AG04450 (cell line): Measurements from ENCODE around the gene SPTBN4. TPM values are rescaled to one million over a fixed set of nuclear protein-coding genes. Genes with fewer than 3 reads are reported as not detected.

Source experiments
- CTCF ChIA-PET: fragments of 300-600, 350-600 bp; formaldehyde crosslinking; extraction: SDS; loops from one replicate; lab custom pipeline; 2022; ENCODE audit warnings: antibody characterized with exemption, inconsistent platforms; lab: Charles Lee
- POLR2A ChIA-PET: fragments of 350-600 bp; formaldehyde crosslinking; extraction: SDS; loops from one replicate; lab custom pipeline; 2021; ENCODE audit warnings: antibody characterized with exemption, inconsistent platforms; lab: Yijun Ruan, JAX
- DNase-seq: peaks from one replicate; pipeline ENCODE4 v3.0.0-alpha.2; 2011; ENCODE audit warnings: low read depth, low spot score
- H3K27ac ChIP-seq: one replicate; pipeline ENCODE4 v1.5.1; 2012; ENCODE audit warnings: low read depth, low read length, control low read depth
- H3K27me3 ChIP-seq: one replicate; pipeline ENCODE4 v1.6.0; 2012; ENCODE audit warnings: low read length; ENCODE audit not compliant: control insufficient read depth, insufficient read depth
- H3K4me3 ChIP-seq: 2 replicates; pipeline ENCODE4 v1.5.1; 2011; ENCODE audit warnings: mild to moderate bottlenecking, low read depth, low read length, control low read depth
- H3K9me3 ChIP-seq: 2 replicates; pipeline ENCODE4 v1.5.1; 2012; ENCODE audit warnings: low read length; ENCODE audit not compliant: control insufficient read depth, insufficient read depth
- polyA plus RNA-seq: library from polyadenylated mRNA; depleted of rRNA; stranded (reverse); fragments of >200 nt; gene quantifications from 2 replicates; pipeline ENCODE4 v1.2.3, GENCODE V29; 2011
- TF ChIP-seq, protein P1 (sequence below): IDR thresholded peaks from 2 replicates; pipeline ENCODE4 v1.5.1; 2011; ENCODE audit warnings: low read depth, low read length, control low read depth, inconsistent platforms

SPTBN4 gene
- polyA plus RNA-seq, 1 experiment = 1.3 TPM

DNA sequence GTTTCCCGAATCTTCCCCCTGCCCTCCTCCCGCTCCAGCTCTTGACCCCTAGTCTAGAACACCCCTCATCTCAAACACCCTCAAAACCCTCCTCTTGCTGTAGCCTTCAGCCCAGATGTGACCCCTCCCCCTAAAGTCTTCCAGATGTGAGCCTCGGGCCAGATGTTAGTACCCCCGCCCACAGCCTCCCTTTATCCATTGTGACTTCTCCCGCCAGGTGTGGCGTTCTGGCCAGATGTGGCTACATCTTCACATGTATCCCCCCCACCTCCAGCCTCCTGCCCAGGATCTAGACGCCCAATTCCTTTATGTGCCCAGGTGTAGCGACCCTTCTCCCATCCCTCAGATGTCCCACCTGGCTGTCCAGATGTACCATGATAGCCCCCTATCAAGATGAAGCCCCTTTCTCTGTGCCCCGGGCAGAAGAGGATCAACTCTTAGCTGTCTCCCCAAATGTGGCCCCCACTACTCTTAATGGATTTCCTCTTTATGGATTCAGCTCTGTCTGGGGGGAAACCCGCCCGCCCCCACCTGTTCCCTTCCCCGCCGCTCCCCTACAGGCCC is 133.9 kb downstream of the SPTBN4 start:
- CTCF ChIA-PET = interaction anchor here (0.8 to 3.8 kb wide), 7 partner anchors 35 to 295 kb away, joined by 4 to 19 read pairs (median 9); no protein-coding TSS in a partner anchor
- POLR2A ChIA-PET = interaction anchor here (0.6 to 0.9 kb wide), 2 partner anchors 45 to 60 kb away, joined by 4 to 13 read pairs; no protein-coding TSS in a partner anchor
- no peak for DNase-seq
- H3K4me3 ChIP-seq = peak overlapping the region; percentile 27; the same call in 1 of the 2 replicates
- H3K27ac ChIP-seq = no peak overlapping the region
- no peaks in the 10 kb centered on the region for H3K9me3 ChIP-seq
- no peaks in the 10 kb centered on the region for H3K27me3 ChIP-seq
- TF ChIP-seq, protein P1, sequence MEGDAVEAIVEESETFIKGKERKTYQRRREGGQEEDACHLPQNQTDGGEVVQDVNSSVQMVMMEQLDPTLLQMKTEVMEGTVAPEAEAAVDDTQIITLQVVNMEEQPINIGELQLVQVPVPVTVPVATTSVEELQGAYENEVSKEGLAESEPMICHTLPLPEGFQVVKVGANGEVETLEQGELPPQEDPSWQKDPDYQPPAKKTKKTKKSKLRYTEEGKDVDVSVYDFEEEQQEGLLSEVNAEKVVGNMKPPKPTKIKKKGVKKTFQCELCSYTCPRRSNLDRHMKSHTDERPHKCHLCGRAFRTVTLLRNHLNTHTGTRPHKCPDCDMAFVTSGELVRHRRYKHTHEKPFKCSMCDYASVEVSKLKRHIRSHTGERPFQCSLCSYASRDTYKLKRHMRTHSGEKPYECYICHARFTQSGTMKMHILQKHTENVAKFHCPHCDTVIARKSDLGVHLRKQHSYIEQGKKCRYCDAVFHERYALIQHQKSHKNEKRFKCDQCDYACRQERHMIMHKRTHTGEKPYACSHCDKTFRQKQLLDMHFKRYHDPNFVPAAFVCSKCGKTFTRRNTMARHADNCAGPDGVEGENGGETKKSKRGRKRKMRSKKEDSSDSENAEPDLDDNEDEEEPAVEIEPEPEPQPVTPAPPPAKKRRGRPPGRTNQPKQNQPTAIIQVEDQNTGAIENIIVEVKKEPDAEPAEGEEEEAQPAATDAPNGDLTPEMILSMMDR = no peak

DNA sequence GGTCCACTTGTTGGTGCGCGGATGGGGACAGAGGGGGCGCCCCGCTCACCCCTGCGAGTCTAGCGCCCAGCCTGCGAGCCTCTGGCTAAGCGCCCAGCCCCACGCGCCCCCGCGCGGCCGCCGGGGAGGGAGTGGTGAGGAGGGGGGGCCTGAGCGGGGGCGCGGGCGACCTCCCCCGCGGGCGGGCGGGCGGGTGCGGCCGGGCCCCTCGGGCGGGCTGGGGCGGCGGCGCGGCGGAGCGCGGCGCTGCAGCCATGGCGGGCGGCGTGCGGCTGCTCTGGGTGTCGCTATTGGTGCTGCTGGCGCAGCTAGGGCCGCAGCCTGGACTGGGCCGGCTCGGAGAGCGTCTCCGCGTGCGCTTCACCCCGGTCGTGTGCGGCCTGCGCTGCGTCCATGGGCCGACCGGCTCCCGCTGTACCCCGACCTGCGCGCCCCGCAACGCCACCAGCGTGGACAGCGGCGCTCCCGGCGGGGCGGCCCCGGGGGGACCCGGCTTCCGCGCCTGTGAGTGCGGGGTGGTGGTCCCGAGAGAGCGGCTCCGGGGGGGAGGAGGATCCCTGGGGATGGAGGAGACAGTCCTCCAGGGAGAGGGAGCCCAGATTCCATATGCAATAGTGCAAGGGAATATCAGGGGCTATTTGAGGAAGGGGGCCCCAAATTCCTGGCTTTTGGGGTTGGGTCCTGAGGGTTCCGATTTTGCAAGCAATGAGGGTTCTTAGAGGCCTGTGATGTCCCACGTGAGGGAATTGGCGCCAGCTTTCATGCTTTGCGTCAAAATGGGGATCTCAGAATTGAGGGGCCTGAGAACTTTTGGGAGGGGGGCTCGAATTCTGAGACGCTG is 134.6 kb downstream of the SPTBN4 start, which contains the start of gene LTBP4:
LTBP4 (plus strand) TSS at position 236 of the 841 bp plus-strand sequence; CDS start at position 255, 19 bp downstream.
- TF ChIP-seq, protein P1 = peak; percentile 15; the same call in 1 of the 2 replicates
- DNase-seq = no peak
- Histone ChIP-seq H3K27me3 (no peaks in the 10 kb centered on the region), H3K9me3 (peaks cover 2% of the 10 kb centered on the region; the same call in 1 of the 2 replicates), H3K4me3 (peak within 1 kb of the TSS; percentile 69), H3K27ac (peak within 1 kb of the TSS; percentile 21)
- ChIA-PET CTCF (interaction anchor here (0.8 to 3.8 kb wide), 9 partner anchors 33 to 320 kb away, joined by 3 to 19 read pairs (median 4); no protein-coding TSS in a partner anchor), POLR2A (no interaction called here)

DNA sequence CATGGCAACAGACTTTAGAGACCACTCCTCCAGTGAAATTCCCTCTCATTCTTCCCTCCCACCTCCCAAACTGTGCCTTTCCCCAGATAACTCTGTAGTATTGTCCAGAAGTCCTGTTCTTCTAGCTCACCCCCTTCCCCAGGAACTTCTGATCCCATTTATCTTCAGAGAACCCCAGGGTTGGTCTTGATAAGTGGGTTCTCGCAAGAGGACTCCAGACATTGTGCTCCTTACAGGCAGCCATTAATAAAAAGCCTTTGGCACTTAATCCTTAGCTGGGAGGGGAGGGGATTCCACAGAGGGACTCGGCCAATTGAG is 136.2 kb downstream of the SPTBN4 start:
- POLR2A ChIA-PET = interaction anchor here (1.1 to 2.8 kb wide), 8 partner anchors 10 to 160 kb away, joined by 3 to 36 read pairs (median 11); no protein-coding TSS in a partner anchor
- DNase-seq = no peak
- Histone ChIP-seq H3K27me3 (no peaks in the 10 kb centered on the region), H3K4me3 (peak overlapping the region; percentile 69), H3K9me3 (peaks cover 4% of the 10 kb centered on the region; the same call in 1 of the 2 replicates), H3K27ac (peak overlapping the region; percentile 93)
- CTCF ChIA-PET = interaction anchor here (0.7 to 5.2 kb wide), 14 partner anchors 13 to 471 kb away, joined by 3 to 59 read pairs (median 4); partner anchors contain the start of gene BLVRB
- TF ChIP-seq, protein P1 = no peak

DNA sequence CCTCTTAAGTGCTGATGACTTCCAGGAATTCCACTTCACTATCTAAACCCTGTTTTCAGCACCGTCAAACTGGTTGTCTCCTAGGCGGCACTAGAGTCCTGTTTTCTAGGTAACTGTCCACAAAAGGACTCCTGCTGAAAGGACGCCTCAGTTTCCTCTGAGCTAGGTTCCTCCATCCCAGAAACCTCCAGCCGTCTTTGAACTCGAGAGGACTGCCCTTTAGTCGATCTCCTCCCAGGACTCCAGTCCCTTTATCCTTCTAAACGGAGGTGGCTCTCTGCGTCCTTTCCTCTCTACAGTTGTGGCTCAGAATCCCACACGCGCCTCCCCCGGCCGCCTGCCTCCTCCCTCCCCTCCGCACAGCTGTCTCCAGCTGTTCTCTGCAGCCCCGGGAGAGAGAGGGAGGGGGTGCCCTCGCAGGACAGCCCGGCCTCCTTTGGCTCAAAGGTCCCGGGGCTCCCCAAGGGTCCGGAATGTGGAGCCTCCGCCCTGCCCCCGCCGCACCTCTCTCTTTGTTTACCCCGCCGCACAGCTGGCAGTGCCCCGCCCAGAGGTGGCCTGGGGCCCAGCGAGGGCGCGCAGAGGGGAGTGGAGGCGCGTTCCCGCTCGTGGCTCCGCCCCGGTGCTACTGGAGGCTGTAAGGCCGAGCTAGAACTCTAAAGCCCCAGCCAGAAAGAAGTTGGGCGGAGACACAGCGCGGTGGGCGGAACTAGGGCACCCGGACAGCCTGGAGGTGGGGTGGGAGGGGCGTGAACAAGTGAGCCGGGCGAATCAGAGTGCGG is 136.8 kb downstream of the SPTBN4 start:
- Histone ChIP-seq H3K27me3 (no peaks in the 10 kb centered on the region), H3K9me3 (peaks cover 4% of the 10 kb centered on the region; the same call in 1 of the 2 replicates), H3K27ac (peak overlapping the region; percentile 93), H3K4me3 (peak overlapping the region; percentile 69)
- peak; percentile 92 for DNase-seq
- ChIA-PET CTCF (interaction anchor here (0.7 to 5.2 kb wide), 13 partner anchors 13 to 471 kb away, joined by 3 to 59 read pairs (median 5); partner anchors contain the start of genes BLVRB and PRX), POLR2A (interaction anchor here (0.6 to 2.8 kb wide), 11 partner anchors 10 to 183 kb away, joined by 3 to 36 read pairs (median 8); no protein-coding TSS in a partner anchor)
- TF ChIP-seq, protein P1 = no peak
